Mesenchymal stem cell (in vitro differentiated cells and primary cell): ENCODE data around the gene PKHD1.

ENCODE experiments used
- DNase-seq: peaks from one replicate; pipeline ENCODE4 v3.0.0-alpha.2; 2013
- H2AFZ ChIP-seq: one replicate; pipeline ENCODE4 v1.6.1; 2013; ENCODE audit warnings: low read depth, mild to moderate bottlenecking, control low read depth, inconsistent platforms, low read length, moderate library complexity
- H2AK5ac ChIP-seq: 2 replicates; pipeline ENCODE4 v1.6.1; 2013; ENCODE audit warnings: low read length, moderate library complexity, mild to moderate bottlenecking, inconsistent platforms; ENCODE audit not compliant: severe bottlenecking
- H2BK120ac ChIP-seq: one replicate; pipeline ENCODE4 v1.6.1; 2013; ENCODE audit warnings: low read depth, mild to moderate bottlenecking, inconsistent platforms, low read length, moderate library complexity
- H2BK12ac ChIP-seq, 2 experiments: one replicate each; pipeline ENCODE4 v1.6.1; 2013; ENCODE audit warnings: inconsistent platforms in 2 of 2, low read length in 2 of 2, mild to moderate bottlenecking in 2 of 2, moderate library complexity in 2 of 2, control low read depth in 1 of 2
- H2BK15ac ChIP-seq: one replicate; pipeline ENCODE4 v1.6.1; 2013; ENCODE audit warnings: mild to moderate bottlenecking, low read depth, inconsistent platforms; ENCODE audit not compliant: poor library complexity, severe bottlenecking
- H2BK5ac ChIP-seq: 2 replicates; pipeline ENCODE4 v1.6.1; 2013; ENCODE audit warnings: low read depth, mild to moderate bottlenecking, low read length, control low read depth, inconsistent platforms; ENCODE audit not compliant: poor library complexity, severe bottlenecking
- H3K14ac ChIP-seq, 2 experiments: one replicate each; pipeline ENCODE4 v1.6.1; 2013; ENCODE audit warnings: inconsistent platforms in 2 of 2, low read length in 2 of 2, control low read depth in 1 of 2, mild to moderate bottlenecking in 1 of 2, moderate library complexity in 1 of 2
- H3K18ac ChIP-seq, 2 experiments: one replicate each; pipeline ENCODE4 v1.6.1; 2013; ENCODE audit warnings: inconsistent platforms in 2 of 2, low read length in 2 of 2, control low read depth in 1 of 2, low read depth in 1 of 2, mild to moderate bottlenecking in 1 of 2
- H3K23ac ChIP-seq, 2 experiments: one replicate each; pipeline ENCODE4 v1.6.1; 2013; ENCODE audit warnings: inconsistent platforms in 2 of 2, low read length in 2 of 2, mild to moderate bottlenecking in 2 of 2, moderate library complexity in 2 of 2, control low read depth in 1 of 2
- H3K27ac ChIP-seq: 2 replicates; pipeline ENCODE4 v1.5.1; 2013; ENCODE audit warnings: mild to moderate bottlenecking, moderate library complexity, low read length, control low read depth, inconsistent platforms; ENCODE audit not compliant: poor library complexity, severe bottlenecking
- H3K27me3 ChIP-seq, 2 experiments: 2 replicates each; pipeline versions ENCODE4 v1.6.1 to v1.7.0; 2013; ENCODE audit warnings: low read length in 2 of 2, mild to moderate bottlenecking in 2 of 2, moderate library complexity in 2 of 2, control low read depth in 1 of 2, inconsistent platforms in 1 of 2; ENCODE audit not compliant: control insufficient read depth in 1 of 2, insufficient read depth in 1 of 2
- H3K36me3 ChIP-seq, 2 experiments: 2 replicates each; pipeline versions ENCODE4 v1.6.1 to v1.7.0; 2013; ENCODE audit warnings: low read length in 2 of 2, control low read depth in 1 of 2, inconsistent platforms in 1 of 2, low read depth in 1 of 2, mild to moderate bottlenecking in 1 of 2; ENCODE audit not compliant: insufficient read depth in 2 of 2, control insufficient read depth in 1 of 2
- H3K4ac ChIP-seq, 2 experiments: one replicate each; pipeline ENCODE4 v1.6.1; 2013; ENCODE audit warnings: inconsistent platforms in 2 of 2, low read length in 2 of 2, mild to moderate bottlenecking in 2 of 2, moderate library complexity in 2 of 2, control low read depth in 1 of 2, low read depth in 1 of 2
- H3K4me1 ChIP-seq: 2 replicates; pipeline ENCODE4 v1.6.1; 2013; ENCODE audit warnings: low read depth, low read length, control low read depth; ENCODE audit not compliant: control insufficient read depth, insufficient read depth
- H3K4me2 ChIP-seq: 2 replicates; pipeline ENCODE4 v1.6.1; 2013; ENCODE audit warnings: low read length, mild to moderate bottlenecking, inconsistent platforms; ENCODE audit not compliant: poor library complexity, severe bottlenecking
- H3K4me3 ChIP-seq, 2 experiments: 2 replicates each; pipeline versions ENCODE4 v1.5.1 to v1.7.0; 2013; ENCODE audit warnings: low read length in 2 of 2, mild to moderate bottlenecking in 2 of 2, control low read depth in 1 of 2, low read depth in 1 of 2; ENCODE audit not compliant: insufficient read depth in 1 of 2
- H3K79me1 ChIP-seq: replicated peaks from 2 replicates; pipeline ENCODE4 v1.6.1; 2013; ENCODE audit warnings: mild to moderate bottlenecking, control low read depth, low read length, inconsistent platforms; ENCODE audit not compliant: poor library complexity, severe bottlenecking
- H3K9ac ChIP-seq: 2 replicates; pipeline ENCODE4 v1.7.0; 2013; ENCODE audit warnings: mild to moderate bottlenecking, low read length, moderate library complexity
- H3K9me3 ChIP-seq: 2 replicates; pipeline ENCODE4 v1.7.0; 2013; ENCODE audit warnings: mild to moderate bottlenecking, low read length; ENCODE audit not compliant: control insufficient read depth
- H4K8ac ChIP-seq: one replicate; pipeline ENCODE4 v1.6.1; 2013; ENCODE audit warnings: inconsistent platforms, mild to moderate bottlenecking, low read length, moderate library complexity
- H4K91ac ChIP-seq: one replicate; pipeline ENCODE4 v1.6.1; 2013; ENCODE audit warnings: mild to moderate bottlenecking, low read length, inconsistent platforms
- WGBS: methylation state at CpG from one replicate; pipeline ENCODE4 v1.1.7; 2013; ENCODE audit warnings: mixed read lengths; 5-methylcytosine and 5-hydroxymethylcytosine counted together

Gene PKHD1

DNA sequence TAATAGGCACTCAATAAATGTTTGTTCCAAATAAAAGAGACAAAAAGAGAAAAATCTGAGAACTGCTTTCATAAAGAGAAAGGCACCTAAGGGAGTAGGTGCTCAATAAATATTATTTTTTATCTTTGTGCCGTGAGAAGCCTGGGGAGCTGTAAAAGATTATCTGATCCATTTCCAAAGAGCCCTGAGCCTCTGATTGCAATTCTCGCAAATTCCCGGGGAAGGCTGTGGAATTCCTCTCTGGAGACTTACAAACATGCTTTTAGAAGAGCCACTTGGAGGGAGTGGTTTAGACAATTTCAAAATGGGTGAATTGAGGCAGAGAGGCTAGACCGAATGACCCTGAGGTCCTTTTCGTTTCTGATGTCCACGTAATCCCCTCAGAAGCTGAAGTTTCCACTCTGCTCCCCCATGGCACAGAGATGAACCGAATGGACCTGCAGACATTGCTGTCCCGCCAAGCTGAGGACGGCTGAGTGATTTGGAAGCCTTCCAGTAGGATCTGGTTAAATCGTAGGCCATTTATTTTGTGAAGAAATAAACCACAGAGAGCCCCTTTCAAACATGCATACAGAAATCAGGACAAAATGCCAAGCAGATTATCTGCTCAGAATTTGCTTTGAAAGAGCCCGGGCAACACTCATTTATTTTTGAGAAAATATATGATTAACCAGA, 77.8 kb downstream of the PKHD1 start:
- H2AK5ac ChIP-seq = no peak overlapping the region
- H4K8ac ChIP-seq = no peak overlapping the region
- H2BK120ac ChIP-seq = no peak overlapping the region
- no peak overlapping the region for H3K9ac ChIP-seq
- H3K4ac ChIP-seq = no peak overlapping the region
- H3K9me3 ChIP-seq = no peaks in the 10 kb centered on the region
- no peak overlapping the region for H4K91ac ChIP-seq
- H3K4me3 ChIP-seq = no peak overlapping the region
- no peak for DNase-seq
- H3K79me1 ChIP-seq = no peaks in the 10 kb centered on the region
- H3K18ac ChIP-seq = no peak overlapping the region
- no peak overlapping the region for H3K27ac ChIP-seq
- H2BK5ac ChIP-seq = no peak overlapping the region
- H3K36me3 ChIP-seq = no peaks in the 10 kb centered on the region
- H3K27me3 ChIP-seq = no peaks in the 10 kb centered on the region
- no peak overlapping the region for H2BK12ac ChIP-seq
- no peak overlapping the region for H2AFZ ChIP-seq
- H3K23ac ChIP-seq = no peak overlapping the region
- no peak overlapping the region for H3K4me2 ChIP-seq
- WGBS = 84% methylated on average over 11 of the region's 11 CpGs
- H3K4me1 ChIP-seq = no peaks in the 10 kb centered on the region
- no peak overlapping the region for H2BK15ac ChIP-seq
- no peak overlapping the region for H3K14ac ChIP-seq

DNA sequence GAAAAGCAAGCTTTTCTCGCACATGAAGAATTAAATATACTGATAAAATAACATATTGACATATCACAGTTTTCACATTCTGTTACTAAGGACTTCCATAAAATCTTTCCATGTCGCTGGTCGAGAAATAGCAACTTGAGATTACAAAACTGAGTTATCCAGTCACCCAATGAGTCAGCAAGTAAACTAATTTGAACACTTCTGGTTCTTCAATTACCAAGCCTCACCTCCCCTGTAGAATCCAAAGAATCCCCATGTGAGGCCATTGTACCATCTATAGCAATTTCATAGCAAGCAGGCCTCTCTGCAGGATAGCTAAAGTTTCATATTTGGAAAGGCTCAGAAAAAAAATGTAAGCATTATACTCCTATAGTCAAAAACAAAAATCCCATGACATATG, 87.3 kb downstream of the PKHD1 start:
- H3K4me1 ChIP-seq = no peaks in the 10 kb centered on the region

DNA sequence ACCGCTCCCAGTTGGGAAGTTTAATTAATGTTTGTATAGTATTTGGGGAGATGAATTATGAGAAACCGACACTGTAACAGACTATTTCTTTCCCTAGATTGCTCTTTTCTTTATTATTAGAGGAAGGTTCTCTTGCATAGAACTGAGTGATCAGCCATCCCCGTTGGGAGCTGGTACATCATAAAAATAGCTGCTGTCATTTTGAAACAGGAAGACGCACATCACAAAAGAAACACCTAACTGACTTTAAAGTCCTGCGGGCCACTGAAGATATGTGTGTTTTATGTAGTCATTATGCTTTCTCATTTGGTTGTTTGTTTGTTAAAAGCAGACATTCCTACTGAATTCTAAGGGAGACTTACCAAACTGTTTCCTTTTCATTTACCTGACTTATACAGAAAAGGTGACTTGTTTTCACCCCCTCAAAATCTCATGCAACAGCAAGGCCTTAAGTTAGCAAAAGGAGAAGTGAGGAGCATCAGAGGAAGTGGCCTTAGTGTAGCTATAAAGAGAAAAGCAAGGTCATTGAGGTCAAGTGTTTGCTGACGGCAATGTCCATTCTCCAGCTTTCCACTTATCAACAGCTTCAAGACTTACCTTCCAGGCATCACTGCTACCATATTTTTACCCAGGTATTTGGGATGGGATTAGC, 91.0 kb downstream of the PKHD1 start:
- Histone ChIP-seq H4K91ac (no peak overlapping the region), H2BK120ac (no peak overlapping the region), H2BK12ac (no peak overlapping the region), H3K4me3 (no peak overlapping the region), H3K4me1 (no peaks in the 10 kb centered on the region), H3K4me2 (no peak overlapping the region), H3K27ac (no peak overlapping the region), H3K36me3 (no peaks in the 10 kb centered on the region), H3K4ac (no peak overlapping the region), H3K9me3 (no peaks in the 10 kb centered on the region), H2BK15ac (no peak overlapping the region), H4K8ac (no peak overlapping the region), H3K18ac (no peak overlapping the region), H3K14ac (no peak overlapping the region), H2AK5ac (no peak overlapping the region), H3K23ac (no peak overlapping the region), H2AFZ (no peak overlapping the region), H3K27me3 (peaks cover 0 to 6% of the 10 kb centered on the region in 2 experiments), H2BK5ac (no peak overlapping the region), H3K79me1 (no peaks in the 10 kb centered on the region), H3K9ac (no peak overlapping the region)
- DNase-seq = no peak
- WGBS = 80% methylated on average over 2 of the region's 6 CpGs

More for the DNA sequence above, 87.3 kb downstream of the PKHD1 start:
- H2AK5ac ChIP-seq = no peak overlapping the region
- no peak overlapping the region for H2BK120ac ChIP-seq
- DNase-seq = no peak
- no peak overlapping the region for H3K14ac ChIP-seq
- H3K79me1 ChIP-seq = no peaks in the 10 kb centered on the region
- no peak overlapping the region for H2BK12ac ChIP-seq
- no peak overlapping the region for H3K4me2 ChIP-seq
- 91% methylated on average over 3 of the region's 3 CpGs for WGBS
- no peak overlapping the region for H3K18ac ChIP-seq
- H3K4ac ChIP-seq = no peak overlapping the region
- no peak overlapping the region for H4K8ac ChIP-seq
- no peaks in the 10 kb centered on the region for H3K36me3 ChIP-seq
- no peaks in the 10 kb centered on the region for H3K9me3 ChIP-seq
- no peak overlapping the region for H2BK15ac ChIP-seq
- no peak overlapping the region for H3K23ac ChIP-seq
- H2AFZ ChIP-seq = no peak overlapping the region
- no peak overlapping the region for H3K4me3 ChIP-seq
- no peaks in the 10 kb centered on the region for H3K27me3 ChIP-seq
- no peak overlapping the region for H3K9ac ChIP-seq
- no peak overlapping the region for H4K91ac ChIP-seq
- peak overlapping the region; percentile 9 for H3K27ac ChIP-seq
- no peak overlapping the region for H2BK5ac ChIP-seq

DNA sequence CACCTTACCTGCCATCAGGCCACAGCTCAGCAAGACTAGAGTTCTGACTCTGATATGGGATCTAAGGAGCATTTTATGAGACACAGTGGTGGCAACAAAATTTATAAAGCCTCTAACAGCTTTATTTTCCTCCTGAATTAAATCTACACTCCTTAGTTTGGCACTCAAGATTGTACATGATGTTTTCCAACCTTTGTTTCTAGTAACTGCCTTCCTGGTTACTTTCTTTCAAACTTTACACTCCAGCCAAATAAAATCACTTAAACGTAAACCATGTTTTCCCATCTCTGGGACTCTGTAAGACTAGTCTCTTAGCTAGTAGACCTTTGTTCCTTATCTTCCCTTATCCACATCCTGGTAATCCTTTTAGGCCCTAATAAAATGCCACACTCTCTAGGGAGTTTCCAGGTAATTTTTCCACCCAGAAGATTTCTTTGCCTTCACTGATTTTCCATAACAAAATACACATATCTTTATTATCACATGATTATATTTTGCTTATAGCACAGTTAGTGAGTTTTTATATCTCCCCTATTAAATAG, 92.1 kb downstream of the PKHD1 start:
- no peak overlapping the region for H3K4me2 ChIP-seq
- no peak overlapping the region for H3K4me3 ChIP-seq
- no peak overlapping the region for H4K91ac ChIP-seq
- H3K23ac ChIP-seq = no peak overlapping the region
- 42% methylated on average over 1 of the region's 1 CpG for WGBS
- no peak overlapping the region for H2AK5ac ChIP-seq
- no peaks in the 10 kb centered on the region for H3K79me1 ChIP-seq
- H3K27ac ChIP-seq = no peak overlapping the region
- H3K36me3 ChIP-seq = no peaks in the 10 kb centered on the region
- no peak overlapping the region for H3K14ac ChIP-seq
- no peak overlapping the region for H3K4ac ChIP-seq
- H2AFZ ChIP-seq = no peak overlapping the region
- no peak overlapping the region for H3K9ac ChIP-seq
- no peaks in the 10 kb centered on the region for H3K4me1 ChIP-seq
- no peak overlapping the region for H4K8ac ChIP-seq
- H2BK120ac ChIP-seq = no peak overlapping the region
- no peaks in the 10 kb centered on the region for H3K9me3 ChIP-seq
- H3K27me3 ChIP-seq = peaks cover 0 to 6% of the 10 kb centered on the region in 2 experiments
- no peak overlapping the region for H2BK15ac ChIP-seq
- H2BK5ac ChIP-seq = no peak overlapping the region
- H3K18ac ChIP-seq = no peak overlapping the region
- no peak overlapping the region for H2BK12ac ChIP-seq
- no peak for DNase-seq
